Progenitor cell of endocrine pancreas (in vitro differentiated cells): ENCODE data around the gene UST. TPM values are rescaled to one million over a fixed set of nuclear protein-coding genes. Genes with fewer than 3 reads are reported as not detected.

ENCODE experiments used
- DNase-seq: peaks from one replicate; pipeline ENCODE4 v3.0.0; 2021; ENCODE audit warnings: low spot score; ENCODE audit not compliant: unreplicated experiment
- H3K27ac Mint-ChIP-seq: 2 replicates; pipeline ENCODE4 v1.8.0; 2021; ENCODE audit warnings: mild to moderate bottlenecking, moderate library complexity, mixed read lengths
- H3K27me3 Mint-ChIP-seq: 2 replicates; pipeline ENCODE4 v1.8.0; 2021; ENCODE audit warnings: mixed read lengths
- H3K36me3 Mint-ChIP-seq: 2 replicates; pipeline ENCODE4 v1.8.0; 2022; ENCODE audit warnings: mixed read lengths; ENCODE audit not compliant: insufficient read depth
- H3K4me1 Mint-ChIP-seq: 2 replicates; pipeline ENCODE4 v1.8.0; 2021; ENCODE audit warnings: low read depth, mixed read lengths
- H3K4me3 Mint-ChIP-seq: 2 replicates; pipeline ENCODE4 v1.8.0; 2021; ENCODE audit warnings: low read depth, mild to moderate bottlenecking, moderate library complexity, mixed read lengths
- H3K9me3 Mint-ChIP-seq: 2 replicates; pipeline ENCODE4 v1.8.0; 2021; ENCODE audit warnings: low read depth, mixed read lengths
- total RNA-seq: library from RNA; stranded (reverse); gene quantifications from 2 replicates; pipeline ENCODE4 v1.2.1, GENCODE V29; 2021
- TF ChIP-seq, protein P1 (sequence below): fragments of 200-600 bp; sonication (generic); IDR thresholded peaks from one replicate; pipeline ENCODE4 v1.5.0; 2021; ENCODE audit warnings: antibody characterized with exemption, mild to moderate bottlenecking; ENCODE audit not compliant: unreplicated experiment

The UST gene
- total RNA-seq, 1 donor from 2014 or later, result 2.9 TPM

DNA sequence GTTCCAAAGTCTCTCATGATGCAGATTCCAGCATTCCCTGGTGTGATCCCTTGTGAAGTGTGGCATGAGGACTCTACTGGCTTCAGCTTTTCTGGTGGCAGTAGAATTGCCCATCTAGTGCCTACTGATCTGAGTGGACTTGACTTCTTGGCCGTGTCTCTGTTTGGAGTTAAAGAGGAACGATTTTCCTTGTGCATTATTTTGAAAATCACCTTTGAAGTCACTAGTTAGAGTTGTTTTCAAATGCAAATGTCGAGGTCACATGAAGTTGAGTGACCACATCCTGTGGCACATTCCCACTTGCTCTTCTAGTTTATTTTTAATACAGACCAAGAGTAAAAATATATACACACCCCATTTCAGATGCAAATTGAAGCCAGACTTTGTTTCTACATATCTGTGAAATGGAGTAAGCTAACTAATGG lies 300.0 kb downstream of the UST start:
- Mint-ChIP-seq H3K27me3 (no peaks in the 10 kb centered on the region), H3K4me3 (no peak overlapping the region), H3K27ac (no peak overlapping the region), H3K36me3 (no peaks in the 10 kb centered on the region), H3K9me3 (no peaks in the 10 kb centered on the region), H3K4me1 (no peaks in the 10 kb centered on the region)
- DNase-seq, result no peak
- TF ChIP-seq, protein P1, sequence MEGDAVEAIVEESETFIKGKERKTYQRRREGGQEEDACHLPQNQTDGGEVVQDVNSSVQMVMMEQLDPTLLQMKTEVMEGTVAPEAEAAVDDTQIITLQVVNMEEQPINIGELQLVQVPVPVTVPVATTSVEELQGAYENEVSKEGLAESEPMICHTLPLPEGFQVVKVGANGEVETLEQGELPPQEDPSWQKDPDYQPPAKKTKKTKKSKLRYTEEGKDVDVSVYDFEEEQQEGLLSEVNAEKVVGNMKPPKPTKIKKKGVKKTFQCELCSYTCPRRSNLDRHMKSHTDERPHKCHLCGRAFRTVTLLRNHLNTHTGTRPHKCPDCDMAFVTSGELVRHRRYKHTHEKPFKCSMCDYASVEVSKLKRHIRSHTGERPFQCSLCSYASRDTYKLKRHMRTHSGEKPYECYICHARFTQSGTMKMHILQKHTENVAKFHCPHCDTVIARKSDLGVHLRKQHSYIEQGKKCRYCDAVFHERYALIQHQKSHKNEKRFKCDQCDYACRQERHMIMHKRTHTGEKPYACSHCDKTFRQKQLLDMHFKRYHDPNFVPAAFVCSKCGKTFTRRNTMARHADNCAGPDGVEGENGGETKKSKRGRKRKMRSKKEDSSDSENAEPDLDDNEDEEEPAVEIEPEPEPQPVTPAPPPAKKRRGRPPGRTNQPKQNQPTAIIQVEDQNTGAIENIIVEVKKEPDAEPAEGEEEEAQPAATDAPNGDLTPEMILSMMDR, result no peak

DNA sequence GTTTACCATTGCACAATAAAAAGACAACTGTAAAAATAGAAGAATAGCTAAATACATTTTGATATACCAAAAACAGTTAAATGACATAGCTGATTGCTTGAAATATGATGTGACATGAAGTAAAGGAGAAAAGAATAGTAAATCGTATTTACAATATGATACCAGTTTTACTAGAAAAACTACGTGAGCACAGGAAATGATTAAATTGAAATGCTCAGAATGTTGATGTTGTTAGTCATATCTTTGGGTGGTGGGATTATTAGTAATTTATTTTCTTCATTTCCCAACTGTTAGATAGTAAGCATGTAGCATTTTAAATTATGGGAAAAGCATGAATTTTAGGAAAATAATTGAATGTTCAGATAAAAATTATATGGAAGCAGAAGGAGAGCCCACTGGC lies 302.4 kb downstream of the UST start:
- Mint-ChIP-seq H3K4me1 (peaks cover 5% of the 10 kb centered on the region), H3K9me3 (no peaks in the 10 kb centered on the region), H3K36me3 (no peaks in the 10 kb centered on the region), H3K27ac (no peak overlapping the region), H3K4me3 (no peak overlapping the region), H3K27me3 (no peaks in the 10 kb centered on the region)
- no peak for DNase-seq
- TF ChIP-seq, protein P1, result no peak

- H3K4me1 Mint-ChIP-seq, result peaks cover 12% of the 10 kb centered on the region
- H3K27ac Mint-ChIP-seq, result no peak overlapping the region
- H3K4me3 Mint-ChIP-seq, result no peak overlapping the region
- H3K36me3 Mint-ChIP-seq, result no peaks in the 10 kb centered on the region
- no peak for DNase-seq
- TF ChIP-seq, protein P1, result no peak
- no peaks in the 10 kb centered on the region for H3K9me3 Mint-ChIP-seq
- no peaks in the 10 kb centered on the region for H3K27me3 Mint-ChIP-seq
Measured at GRCh38 chr6:149050160-149050559, 303.3 kb downstream of the UST start.

- Mint-ChIP-seq H3K27ac (no peak overlapping the region), H3K9me3 (no peaks in the 10 kb centered on the region), H3K4me1 (peaks cover 29% of the 10 kb centered on the region), H3K36me3 (no peaks in the 10 kb centered on the region), H3K27me3 (no peaks in the 10 kb centered on the region), H3K4me3 (no peak overlapping the region)
- TF ChIP-seq, protein P1, result no peak
- DNase-seq, result no peak
Measured at GRCh38 chr6:149052350-149053106, 305.7 kb downstream of the UST start.

DNA sequence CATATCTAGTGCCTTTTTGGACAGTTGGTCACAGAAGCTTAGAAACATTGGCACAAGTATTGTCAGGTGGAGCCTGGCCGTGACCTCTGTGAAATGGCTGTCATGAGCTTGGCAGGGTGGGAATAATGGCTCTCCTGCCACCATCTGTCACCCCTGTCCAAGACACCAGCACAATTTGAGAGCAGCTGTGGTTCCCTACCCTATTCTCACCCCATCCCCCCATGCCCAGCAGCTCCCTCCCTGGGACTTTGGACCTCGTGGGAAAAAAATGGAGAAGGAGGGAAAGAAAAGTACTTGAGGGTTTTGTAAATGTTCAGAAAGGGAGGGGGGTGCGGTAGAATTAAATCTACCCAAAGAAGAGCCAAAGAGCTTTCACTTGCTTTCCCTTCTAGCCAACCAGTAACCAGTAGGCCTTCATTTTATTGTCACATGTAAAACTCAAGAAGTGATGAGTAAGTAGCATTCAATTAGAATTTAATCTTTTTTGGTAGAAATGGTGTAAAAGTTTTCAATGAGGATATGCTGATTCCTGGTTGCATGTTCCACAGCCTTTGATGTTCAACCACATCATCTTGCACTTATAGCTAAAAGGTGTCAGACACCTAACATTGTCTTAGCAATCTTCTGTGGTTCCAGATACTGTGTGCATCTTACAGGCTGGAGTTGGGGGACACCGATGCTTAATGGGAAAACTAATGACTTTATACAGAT lies 307.2 kb downstream of the UST start:
- TF ChIP-seq, protein P1, result no peak
- Mint-ChIP-seq H3K27ac (no peak overlapping the region), H3K4me1 (peaks cover 29% of the 10 kb centered on the region)

More for the DNA sequence above, 307.2 kb downstream of the UST start:
- Mint-ChIP-seq H3K4me3 (no peak overlapping the region), H3K27me3 (no peaks in the 10 kb centered on the region), H3K9me3 (no peaks in the 10 kb centered on the region), H3K36me3 (no peaks in the 10 kb centered on the region)
- no peak for DNase-seq
